Stimulated activated naive CD4-positive, alpha-beta T cell (primary cell): Measurements from ENCODE around the gene TBC1D32.
"Not testable (repeated sequence)": the region's sequence is repeated elsewhere in the genome, so short reads cannot be mapped to it uniquely, and the experiment has no call there.

Experiments used
- DNase-seq, 6 experiments: peaks; one replicate each; lab custom pipeline; 2025; lab: John Stamatoyannopoulos, UW

The TBC1D32 gene, protein sequence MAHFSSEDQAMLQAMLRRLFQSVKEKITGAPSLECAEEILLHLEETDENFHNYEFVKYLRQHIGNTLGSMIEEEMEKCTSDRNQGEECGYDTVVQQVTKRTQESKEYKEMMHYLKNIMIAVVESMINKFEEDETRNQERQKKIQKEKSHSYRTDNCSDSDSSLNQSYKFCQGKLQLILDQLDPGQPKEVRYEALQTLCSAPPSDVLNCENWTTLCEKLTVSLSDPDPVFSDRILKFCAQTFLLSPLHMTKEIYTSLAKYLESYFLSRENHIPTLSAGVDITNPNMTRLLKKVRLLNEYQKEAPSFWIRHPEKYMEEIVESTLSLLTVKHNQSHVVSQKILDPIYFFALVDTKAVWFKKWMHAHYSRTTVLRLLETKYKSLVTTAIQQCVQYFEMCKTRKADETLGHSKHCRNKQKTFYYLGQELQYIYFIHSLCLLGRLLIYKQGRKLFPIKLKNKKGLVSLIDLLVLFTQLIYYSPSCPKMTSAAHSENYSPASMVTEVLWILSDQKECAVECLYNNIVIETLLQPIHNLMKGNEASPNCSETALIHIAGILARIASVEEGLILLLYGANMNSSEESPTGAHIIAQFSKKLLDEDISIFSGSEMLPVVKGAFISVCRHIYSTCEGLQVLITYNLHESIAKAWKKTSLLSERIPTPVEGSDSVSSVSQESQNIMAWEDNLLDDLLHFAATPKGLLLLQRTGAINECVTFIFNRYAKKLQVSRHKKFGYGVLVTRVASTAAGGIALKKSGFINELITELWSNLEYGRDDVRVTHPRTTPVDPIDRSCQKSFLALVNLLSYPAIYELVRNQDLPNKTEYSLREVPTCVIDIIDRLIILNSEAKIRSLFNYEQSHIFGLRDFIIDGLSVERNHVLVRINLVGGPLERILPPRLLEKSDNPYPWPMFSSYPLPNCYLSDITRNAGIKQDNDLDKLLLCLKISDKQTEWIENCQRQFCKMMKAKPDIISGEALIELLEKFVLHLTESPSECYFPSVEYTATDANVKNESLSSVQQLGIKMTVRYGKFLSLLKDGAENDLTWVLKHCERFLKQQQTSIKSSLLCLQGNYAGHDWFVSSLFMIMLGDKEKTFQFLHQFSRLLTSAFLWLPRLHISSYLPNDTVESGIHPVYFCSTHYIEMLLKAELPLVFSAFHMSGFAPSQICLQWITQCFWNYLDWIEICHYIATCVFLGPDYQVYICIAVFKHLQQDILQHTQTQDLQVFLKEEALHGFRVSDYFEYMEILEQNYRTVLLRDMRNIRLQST

DNA sequence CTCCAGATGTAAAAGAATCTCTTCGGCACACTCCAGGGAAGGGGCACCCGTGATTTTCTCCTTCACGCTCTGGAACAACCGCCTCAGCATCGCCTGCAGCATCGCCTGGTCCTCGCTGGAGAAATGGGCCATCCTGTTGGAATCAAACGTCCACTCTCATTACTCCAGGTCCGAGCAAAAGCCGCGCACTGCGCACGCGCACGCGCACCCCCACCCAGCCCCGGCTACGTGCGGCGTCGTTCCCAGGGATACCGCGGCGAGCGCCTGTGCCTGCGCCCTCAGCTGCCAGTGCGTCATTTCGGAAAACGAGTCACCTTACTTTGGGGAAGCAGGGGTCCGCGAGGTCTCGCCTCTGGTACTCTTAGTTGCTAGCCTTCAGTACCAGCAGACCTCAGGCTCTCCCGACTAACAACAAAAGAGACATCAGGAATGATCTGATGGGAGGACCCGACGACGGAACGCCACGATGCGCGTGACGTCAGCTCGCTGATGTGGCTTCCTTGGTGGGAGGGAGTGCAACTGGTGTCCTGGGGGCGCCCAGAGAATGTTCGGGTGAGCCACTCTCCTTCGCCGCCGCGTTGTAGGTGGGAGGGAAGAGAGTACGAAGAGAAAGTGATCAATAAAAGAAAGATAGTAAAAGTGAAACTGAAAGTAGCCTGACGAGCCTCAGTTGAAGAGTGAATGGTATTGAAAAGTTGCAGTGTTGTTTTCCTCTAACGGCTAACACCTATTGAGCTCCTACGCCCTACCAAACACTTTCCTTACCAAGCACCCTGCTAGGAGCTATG lies at the start of gene TBC1D32:
Gene TBC1D32 (minus strand): TSS at position 182 of the 788 bp plus-strand sequence. CDS start 50 bp downstream, at position 132.
- DNase-seq: peak; percentile 75 to 97 (median 86)

DNA sequence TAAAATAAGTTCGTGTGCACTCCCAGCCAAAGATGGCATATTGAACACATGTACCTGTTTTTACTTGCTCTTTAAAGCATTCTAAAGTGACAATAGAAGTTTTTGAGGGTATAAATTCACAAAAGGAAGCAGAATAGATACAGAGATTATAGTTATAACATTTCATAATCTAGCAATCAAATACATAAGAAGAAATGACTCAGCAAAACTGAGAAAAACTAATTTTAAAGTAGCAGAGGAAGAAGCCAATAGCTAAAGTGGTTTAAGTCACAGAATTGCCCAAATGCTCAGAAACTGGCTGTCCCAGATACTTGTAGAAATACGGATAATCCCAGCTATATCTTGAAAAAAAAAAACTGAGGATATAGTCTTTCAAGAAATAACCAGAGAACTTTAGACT lies 49.2 kb upstream of the TBC1D32 start:
- no peak for DNase-seq

DNA sequence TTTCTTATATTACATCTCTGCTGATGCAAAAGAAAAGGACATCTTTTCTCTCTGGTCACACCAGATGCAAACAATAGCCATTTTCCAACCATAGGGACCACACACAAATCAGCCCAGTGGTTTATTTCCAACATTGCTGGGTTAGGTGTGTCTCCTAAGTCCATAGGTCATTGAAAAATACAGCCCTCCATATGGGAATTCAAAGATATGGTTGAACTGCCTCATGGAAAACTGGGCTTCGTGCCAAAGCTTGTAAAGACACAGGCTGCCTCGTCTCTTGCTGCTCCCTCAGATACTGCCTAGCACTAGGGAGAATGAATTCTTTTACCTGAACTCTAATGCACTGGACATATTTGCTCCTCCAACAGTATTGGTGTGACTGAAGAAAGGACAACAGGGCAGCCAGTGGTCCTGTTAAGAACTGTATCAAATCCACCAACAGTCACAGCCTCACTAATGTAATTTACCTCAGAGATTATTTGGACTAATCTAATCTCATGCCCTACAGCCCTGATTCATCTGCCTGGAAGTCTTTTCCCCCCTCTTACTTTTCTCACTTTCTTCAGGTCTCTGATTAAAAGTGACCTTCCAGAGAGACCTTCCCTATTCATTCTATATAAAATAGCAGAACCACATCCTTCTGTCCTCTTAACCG lies 48.3 kb upstream of the TBC1D32 start:
- DNase-seq: no peak

DNA sequence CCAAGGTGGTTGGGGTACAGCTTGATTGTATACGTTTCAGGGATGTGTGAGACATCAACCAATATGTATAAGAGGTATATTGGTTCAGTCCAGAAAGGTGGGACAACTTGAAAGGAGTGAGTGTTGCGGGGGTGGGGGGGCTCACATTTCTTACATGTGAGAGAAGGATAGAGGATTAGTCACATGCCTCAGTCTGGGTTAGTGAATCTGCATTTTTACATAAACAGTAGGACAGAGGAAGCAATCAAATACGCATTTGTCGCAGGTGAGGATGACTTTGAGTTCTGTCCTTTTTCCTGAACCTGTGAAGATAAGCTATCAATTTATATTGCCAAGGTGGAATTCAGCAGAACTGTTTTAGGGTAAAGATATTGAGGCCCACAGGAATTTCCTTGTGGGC lies 42.1 kb upstream of the TBC1D32 start:
- no peak for DNase-seq

DNA sequence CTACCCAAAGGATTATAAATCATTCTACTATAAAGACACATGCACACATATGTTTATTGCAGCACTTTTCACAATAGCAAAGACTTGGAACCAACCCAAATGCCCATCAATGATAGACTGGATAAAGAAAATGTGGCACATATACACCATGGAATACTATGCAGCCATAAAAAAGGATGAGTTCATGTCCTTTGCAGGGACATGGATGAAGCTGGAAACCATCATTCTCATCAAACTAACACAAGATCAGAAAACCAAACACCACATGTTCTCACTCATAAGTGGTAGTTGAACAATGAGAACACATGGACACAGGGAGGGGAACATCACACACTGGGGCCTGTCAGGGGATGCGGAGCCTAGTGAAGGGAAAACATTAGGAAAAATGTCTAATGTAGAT lies 39.9 kb upstream of the TBC1D32 start:
- DNase-seq: not testable (repeated sequence)

DNA sequence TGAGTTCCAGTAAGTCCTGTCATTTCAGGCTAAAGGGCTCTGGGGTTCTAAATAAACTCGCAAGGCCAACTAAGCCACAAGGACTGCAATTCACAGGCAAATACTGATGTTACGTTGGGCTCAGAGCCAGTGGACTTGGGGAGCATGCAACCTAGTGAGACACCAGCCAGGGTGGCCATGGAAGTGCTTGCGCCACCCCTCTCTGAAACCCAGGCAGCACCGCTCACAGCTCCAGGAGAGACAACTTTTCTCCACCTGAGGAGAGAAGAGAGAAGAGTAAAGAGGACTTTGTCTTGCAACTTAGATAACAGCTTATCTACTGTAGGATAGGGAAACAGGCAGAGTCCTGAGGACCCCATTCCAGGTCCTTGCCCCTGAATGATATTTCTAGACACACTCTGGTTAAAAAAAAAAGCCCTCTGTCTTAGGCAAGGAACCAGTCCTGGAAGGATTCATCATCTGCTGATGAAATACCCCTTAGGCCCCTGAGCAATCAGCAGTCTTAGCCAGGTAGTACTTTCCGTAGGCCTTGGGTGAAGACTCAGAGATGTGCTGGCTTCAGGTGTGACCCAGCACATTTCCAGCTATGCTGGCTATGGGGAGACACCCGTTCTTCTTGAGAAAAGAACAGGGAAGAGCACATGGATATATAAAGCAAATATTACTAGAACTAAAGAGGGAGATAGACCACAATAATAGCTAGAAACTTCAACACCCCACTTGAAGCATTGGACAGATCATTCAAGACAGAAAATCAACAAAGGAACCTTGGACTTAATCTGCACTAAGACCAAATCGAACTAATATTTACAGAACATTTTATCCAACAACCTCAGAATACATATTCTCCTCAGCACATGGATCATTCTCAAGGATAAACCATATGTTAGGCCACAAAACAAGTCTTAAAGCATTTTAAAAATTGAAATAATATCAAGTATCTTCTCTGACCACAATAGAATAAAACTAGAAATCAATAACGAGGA lies 31.5 kb upstream of the TBC1D32 start:
- no peak for DNase-seq

DNA sequence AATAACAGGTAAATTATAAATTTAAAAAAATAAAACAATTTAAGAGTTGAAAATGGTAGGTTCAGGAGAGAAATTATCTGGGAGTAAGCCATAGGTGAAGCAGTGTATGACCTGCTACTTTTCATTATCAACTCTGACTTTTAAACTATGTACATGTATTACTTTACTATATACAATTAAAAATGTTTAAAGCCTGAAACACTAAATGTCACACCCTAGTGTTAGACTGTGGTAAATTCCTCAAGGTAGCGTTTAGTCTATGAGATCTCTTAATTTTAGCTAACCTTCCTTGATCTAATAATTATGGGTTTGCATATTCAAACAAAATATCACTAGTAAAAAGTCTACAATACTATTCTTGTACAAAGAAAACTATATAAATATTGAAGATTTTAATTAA lies 22.3 kb upstream of the TBC1D32 start:
- DNase-seq: no peak

DNA sequence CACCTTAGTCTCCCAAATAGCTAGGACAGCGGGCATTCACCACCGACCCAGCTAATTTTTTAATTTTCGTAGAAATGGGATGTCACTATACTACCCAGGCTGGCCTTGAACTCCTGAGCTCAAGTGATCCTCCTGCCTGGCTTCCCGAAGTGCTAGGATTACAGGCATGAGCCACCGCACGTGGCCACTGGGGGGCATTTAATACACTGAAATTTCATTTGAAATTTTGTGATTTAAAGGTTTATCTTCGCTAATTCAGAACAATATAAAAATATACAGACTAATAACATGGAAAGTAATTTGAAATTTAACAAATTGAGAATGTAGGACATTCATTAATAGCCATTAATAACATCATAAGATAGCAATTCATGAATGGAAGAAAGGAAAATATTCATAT lies 20.5 kb upstream of the TBC1D32 start:
- no peak for DNase-seq

DNA sequence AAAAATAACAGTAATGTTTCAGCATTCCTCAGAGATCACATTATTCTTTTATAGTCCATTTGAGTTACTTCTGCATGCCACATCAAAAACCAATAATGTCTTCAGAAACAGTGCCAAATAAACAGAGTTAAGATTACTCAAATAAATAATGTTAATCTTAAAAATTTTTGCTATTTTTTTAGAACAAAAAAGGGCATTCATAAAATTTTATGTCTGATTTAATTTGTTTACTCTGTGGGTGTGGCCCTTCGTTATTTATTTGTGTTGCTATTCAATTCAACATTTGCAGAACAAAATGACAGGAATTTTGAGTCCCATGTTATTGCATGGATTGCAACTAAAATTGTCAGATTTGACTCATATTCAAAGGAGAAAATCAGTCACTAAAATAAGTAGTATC lies 18.7 kb upstream of the TBC1D32 start:
- no peak for DNase-seq

DNA sequence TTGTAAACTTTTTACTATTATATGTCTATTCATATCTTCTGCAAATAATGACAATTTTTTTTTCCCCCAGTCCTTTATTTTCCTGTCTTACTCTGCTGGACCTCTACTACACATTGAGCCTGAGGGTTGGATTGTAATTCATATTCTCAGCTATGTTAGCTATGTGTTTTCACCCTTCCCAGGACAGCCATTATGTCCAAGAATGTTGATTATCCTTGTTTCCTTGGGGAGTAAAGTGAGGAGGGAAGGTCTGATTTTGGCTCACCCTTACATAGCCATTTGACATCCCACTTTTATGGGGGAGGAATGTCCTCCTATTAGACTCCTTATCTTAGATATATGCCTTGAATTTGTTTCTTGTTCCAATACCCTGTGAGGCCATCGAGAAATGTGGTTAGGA lies 17.6 kb upstream of the TBC1D32 start:
- DNase-seq: no peak

DNA sequence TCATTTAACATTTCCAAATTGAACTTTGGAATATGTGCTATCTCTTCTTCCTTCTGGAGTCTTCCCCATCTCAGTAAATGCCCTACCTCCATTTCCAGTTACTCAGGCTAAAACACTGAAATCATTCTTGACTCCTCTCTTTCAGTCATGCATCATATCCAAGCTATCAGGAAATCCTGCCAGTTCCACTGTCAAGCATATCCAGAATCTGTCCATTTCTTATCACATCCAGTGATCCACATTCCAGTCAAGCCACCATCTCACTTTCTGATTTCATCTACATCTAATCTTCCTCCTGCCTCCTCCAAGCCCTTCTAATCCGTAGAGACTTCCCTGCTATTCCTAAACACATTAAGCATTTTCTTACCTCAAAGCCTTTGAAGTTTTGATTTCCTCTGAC lies 15.3 kb upstream of the TBC1D32 start:
- DNase-seq: no peak

DNA sequence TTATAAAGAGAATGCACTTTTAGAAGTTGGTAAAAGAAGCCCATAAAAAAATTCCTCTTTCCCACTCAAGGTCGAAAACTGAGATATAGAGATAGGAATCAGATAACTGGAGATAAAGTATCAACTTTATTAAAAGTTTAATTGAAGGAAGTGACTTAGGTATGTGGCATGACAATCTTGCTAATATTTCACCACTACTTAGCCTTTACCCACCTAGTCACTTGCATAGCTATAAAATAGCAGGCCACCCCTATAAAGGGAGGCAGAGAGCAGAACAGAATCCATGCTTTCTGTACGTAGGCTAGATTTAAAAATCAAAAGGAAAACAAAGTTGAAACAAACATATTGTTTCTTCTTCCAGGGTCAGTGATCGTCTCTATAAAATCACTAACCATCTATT lies 13.2 kb upstream of the TBC1D32 start:
- DNase-seq: no peak

DNA sequence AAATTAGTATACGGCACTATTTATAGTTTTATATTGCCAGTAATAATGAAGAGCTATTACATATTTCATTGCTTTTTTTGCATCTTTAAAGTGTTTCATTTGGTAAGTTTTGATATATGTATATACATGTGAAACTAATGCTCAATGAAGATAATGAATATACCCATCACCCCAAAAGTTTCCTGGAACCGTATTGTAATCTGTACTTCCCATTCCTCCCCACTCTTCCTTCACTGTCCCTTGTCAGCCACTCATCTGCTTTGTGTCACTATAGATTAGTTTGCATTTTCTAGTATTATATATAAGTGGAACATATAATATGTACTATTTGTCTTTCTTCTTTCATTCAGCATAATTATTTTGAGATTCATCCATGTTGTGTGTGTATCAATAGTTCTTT lies 10.3 kb upstream of the TBC1D32 start:
- DNase-seq: no peak

DNA sequence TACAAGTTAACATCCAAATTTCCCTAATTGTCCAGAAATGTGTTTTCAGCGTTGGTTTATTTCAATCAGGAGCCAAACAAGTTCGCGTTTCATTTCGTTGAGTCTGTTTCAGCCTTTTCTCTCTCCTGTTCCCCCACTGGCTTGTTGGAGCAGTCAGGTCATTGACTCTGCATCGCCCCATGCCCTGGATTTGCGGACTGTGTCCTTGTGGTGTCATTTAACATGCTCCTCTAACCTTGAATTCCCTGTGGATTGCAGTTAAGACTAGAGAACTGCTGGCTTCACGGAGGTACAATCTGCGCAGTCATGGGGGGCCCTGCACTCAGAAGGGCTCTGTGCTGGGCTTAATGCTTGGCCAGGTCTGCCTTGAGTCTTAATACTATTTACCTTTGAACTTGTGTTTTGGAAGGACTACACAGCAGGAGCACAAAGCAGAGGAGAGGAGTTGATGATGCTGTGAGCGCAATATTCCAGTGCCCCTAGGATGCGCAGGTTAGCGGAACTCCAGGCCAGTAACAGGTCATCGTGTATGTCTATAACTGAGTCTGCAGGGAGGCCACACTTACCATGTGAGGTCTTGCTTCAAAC lies 5.5 kb upstream of the TBC1D32 start:
- DNase-seq: no peak

DNA sequence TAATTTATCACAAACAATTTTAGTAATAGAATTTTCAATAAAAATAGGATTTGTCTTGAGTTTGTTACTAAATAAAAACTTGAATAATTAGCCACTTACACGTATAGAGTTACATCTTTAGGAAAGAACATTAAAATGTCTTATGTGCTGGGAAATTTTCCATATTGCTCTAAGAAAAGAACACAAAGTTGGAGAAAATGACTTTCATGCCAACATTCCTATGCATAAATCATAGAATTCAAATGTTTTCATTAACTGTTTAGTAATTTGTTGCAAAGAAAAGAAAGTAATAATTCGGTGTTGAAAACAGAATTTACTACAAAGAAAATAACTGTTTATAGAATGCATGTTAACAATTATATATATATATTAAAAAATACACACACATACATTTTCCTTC lies 4.7 kb upstream of the TBC1D32 start:
- no peak for DNase-seq

DNA sequence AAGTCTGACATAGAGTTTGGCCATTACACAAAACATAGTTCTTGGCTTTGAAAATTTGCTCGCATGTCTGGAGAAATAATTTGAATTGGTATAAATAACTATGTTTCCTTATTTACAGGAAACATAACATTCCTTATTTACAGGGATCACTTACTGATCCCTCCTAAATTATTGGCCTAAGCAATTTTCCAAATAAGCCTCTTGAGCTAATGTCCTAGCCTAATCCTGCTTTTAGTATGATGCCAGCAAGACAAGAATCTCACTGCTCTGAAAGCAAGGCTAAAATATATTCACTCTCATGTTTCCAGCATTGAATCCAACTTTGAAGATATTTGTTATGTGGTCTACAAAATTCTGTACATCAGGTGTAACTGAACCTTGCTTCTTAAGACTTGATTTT lies 4.1 kb upstream of the TBC1D32 start:
- no peak for DNase-seq

DNA sequence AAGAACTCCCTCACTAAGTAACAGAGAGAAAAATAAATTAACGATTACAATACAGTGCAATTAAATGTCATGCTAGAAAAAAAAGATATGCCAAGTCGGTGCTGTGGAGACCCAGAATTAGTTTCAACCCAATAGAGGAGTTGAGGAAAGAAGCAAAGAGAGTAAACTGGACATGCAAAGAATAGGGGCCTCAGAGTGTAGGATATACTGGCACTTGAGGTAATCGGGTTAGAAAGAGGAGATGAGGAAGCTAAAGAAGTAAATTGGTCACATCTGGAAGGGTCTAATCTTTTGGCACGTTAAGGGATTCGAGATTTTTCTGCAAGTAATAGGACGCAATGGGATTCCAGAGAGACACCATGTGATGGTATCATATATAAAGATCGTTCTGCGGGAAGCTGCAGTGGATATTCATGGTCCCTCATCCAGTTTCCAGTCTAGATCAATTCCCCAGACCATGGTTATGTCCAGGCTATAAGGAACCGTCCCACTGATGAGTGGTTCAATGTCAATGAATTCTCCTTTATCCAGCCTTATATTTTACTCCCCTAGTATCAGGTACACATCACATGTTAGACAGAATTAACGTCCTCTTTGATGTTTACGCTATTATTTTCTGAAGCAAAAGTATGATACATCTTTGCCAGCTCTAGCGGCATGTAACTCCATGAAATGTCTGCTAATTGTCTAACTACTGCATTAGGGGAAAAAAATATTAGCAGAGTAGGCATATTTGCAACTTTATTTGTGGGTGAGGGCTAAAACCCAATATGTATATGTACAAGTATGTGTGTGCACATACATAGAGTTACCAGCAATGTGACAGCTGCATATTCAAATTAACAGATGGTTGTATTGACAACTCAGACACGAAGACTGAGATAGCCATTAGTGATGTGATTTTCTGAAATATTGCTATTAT lies 1.1 kb upstream of the TBC1D32 start:
- no peak for DNase-seq

DNA sequence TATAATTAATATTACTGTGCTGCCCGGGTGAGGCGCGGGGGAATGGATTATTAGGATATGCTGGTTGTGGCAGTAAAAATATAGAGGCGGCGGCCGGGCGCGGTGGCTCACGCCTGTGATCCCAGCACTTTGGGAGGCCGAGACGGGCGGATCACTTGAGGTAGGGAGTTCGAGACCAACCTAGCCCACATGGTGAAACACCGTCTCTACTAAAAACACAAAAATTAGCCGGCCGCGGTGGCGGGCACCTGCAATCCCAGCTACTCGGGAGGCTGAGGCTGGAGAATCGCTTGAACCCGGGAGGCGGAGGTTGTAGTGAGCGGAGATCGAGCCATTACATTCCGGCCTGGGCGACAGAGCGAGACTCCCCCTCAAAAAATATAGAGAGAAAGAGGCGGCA lies 586 bp downstream of the TBC1D32 start:
- peak in 1 of 6 experiments; percentile 10 for DNase-seq
